Measurements from ENCODE around the gene DPP10.

DNA sequence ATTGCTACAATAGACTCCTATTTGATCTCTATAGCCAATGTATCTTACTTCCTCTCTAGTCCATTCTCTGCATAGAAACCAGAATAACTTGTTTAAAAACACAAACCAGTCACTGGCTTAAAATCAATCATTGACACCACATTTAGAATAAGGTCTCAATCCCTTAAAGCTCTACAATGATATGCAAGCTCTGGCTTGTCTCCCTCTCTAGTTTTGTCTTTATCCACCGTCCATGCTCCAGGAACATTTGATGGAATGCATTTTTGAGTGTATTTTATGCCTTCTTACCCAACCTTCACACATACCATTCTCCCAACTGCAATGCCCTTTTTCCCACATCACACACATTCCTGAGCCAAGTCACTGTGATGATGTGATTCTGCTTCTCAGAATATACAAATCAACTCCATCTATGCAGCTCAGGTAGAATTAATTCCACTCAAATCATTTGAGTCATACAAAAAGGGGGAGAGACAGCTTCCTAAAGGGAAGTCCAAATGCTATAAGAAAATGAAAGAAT lies 1107.2 kb downstream of the DPP10 start:
- no peak for TF ChIP-seq POLR2AphosphoS5 (IDR thresholded peaks at IDR 0.05; ENCODE audit: low read depth, low read length)
- TF ChIP-seq TAF1 (IDR thresholded peaks at IDR 0.05; ENCODE audit: borderline replicate concordance, low read depth, low read length): no peak
